Measurements from ENCODE around the gene OVOL2.
"Not testable (repeated sequence)": the region's sequence is repeated elsewhere in the genome, so short reads cannot be mapped to it uniquely, and the experiment has no call there.

OVOL2 gene

GRCh38 chr20:18057101-18057993 lies at the start of gene OVOL2:
Gene OVOL2 (minus strand): TSS chr20:18057916. CDS start chr20:18057634, 282 bp downstream.
- no peak for FAIRE-seq

- no peak for FAIRE-seq
Measured at GRCh38 chr20:18103497-18103896, 45.8 kb upstream of the OVOL2 start.

DNA sequence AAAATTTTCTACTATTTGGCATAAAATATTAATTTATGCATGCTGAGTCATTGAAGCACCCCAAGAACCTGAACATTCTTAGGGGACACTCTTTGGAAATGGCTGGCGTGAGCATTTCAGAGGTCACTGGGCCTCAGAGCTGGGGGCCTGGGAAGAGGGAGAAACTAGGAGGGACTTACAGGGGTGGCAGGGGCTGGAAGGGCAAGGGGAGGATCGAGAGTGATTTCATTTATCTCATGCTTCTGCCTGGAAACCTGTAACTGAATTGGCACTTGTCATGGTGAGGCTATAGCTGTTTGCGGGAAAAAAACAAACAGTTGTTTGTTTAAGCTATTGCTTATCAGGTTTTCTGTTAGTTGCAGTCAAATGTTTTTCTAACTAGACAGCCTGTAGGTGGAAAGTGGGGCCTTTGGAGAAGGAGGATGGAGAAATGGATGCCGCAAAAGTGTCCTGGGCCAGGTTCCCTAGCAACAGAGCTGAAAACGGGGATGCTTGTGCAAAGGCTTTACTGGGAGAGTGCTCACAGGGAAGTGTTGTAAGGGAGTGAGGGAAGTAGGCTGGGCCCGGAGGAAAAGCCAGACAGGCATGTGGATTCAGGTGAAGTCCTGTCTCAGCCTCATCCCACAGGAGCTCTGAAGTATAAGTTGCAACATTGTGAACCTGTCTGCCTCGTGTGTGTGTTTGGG lies 43.6 kb upstream of the OVOL2 start:
- FAIRE-seq = no peak

- FAIRE-seq = not testable (repeated sequence)
Measured at GRCh38 chr20:18100569-18100968, 42.9 kb upstream of the OVOL2 start.

GRCh38 chr20:18094191-18094590 lies 36.5 kb upstream of the OVOL2 start:
- no peak for FAIRE-seq

- no peak for FAIRE-seq
Measured at GRCh38 chr20:18093388-18093787, 35.7 kb upstream of the OVOL2 start.

- no peak for FAIRE-seq
Measured at GRCh38 chr20:18092890-18093289, 35.2 kb upstream of the OVOL2 start.

GRCh38 chr20:18091623-18092022 lies 33.9 kb upstream of the OVOL2 start:
- no peak for FAIRE-seq

DNA sequence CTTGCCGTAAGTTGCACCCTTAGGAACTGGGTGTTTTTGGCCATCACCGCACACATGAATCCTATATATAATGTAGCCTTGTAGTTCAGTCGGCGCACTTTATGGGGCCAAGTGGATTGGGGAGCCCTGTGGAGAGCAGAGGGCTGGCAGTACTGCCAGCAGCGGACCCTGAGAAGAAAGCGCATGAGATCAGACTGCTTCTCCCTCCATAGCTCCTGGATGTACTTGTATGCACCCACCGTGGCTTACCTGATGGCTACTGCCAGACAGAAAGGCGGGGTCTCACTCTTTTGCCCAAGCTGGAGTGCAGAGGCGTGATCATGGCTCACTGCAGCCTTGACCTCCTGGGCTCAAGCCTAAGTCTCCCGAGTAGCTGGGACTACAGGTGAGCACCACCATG lies 32.8 kb upstream of the OVOL2 start:
- no peak for FAIRE-seq

- FAIRE-seq = no peak
Measured at GRCh38 chr20:18090044-18090443, 32.3 kb upstream of the OVOL2 start.

GRCh38 chr20:18088841-18089240 lies 31.1 kb upstream of the OVOL2 start:
- FAIRE-seq = not testable (repeated sequence)

- not testable (repeated sequence) for FAIRE-seq
Measured at GRCh38 chr20:18088298-18088697, 30.6 kb upstream of the OVOL2 start.

DNA sequence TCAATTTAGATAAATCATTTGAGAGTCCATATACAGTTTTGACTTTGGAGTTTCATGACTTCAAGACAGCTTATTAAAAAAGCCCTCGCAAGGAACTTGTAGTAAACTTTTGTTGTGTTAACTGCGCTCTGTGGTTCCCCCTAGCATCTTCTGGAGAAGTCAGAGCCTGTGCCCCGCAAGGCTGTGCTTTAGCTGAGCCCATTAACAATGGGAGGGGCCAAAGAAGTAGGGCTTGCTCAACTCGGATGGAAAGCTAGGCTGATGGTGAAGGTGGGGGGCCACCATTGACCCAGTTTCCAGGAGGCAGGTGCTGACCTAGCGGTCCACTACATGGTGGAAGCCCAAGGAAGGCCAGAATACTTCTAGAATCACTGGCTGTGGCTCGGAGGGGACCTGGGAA lies 29.3 kb upstream of the OVOL2 start:
- FAIRE-seq = no peak

DNA sequence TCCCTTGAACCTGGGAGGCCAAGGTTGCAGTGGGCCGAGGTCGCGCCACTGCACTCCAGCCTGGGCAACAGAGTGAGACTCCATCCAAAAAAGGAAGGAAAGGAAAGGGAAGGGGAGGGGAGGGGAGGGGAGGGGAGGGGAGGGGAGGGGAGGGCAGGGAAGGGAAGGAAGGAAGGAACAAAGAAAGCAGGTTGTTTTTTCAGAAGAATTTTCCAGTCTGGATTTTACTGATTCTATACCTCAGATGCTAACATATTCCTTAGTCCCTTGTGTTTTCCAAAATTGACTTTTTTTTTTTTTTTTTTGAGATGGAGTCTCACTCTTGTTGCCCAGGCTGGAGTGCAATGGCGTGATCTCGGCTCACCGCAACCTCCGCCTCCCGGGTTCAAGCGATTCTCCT lies 23.1 kb upstream of the OVOL2 start:
- not testable (repeated sequence) for FAIRE-seq

GRCh38 chr20:18079756-18080353 lies 22.1 kb upstream of the OVOL2 start:
- no peak for FAIRE-seq

DNA sequence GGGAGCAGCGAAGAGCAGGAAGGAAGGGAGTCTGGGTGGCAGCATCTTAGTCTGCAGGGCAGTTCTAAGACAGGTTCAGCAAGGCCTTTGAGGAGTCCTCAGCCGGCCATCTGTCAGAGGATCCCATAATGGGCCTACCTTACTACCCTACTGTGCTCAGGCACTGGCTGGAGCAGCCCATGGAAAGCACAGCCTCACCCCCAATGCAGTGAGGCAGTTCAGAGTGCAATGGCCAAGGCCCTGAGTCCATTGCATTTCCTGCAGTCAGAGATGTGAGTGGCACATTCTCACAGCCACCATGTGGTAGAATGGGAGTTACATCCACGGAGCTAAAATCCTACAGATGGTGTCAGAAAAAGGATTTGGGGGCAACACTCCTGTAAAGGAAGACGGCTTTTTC lies 19.4 kb upstream of the OVOL2 start:
- no peak for FAIRE-seq

- FAIRE-seq = no peak
Measured at GRCh38 chr20:18072532-18072931, 14.8 kb upstream of the OVOL2 start.

DNA sequence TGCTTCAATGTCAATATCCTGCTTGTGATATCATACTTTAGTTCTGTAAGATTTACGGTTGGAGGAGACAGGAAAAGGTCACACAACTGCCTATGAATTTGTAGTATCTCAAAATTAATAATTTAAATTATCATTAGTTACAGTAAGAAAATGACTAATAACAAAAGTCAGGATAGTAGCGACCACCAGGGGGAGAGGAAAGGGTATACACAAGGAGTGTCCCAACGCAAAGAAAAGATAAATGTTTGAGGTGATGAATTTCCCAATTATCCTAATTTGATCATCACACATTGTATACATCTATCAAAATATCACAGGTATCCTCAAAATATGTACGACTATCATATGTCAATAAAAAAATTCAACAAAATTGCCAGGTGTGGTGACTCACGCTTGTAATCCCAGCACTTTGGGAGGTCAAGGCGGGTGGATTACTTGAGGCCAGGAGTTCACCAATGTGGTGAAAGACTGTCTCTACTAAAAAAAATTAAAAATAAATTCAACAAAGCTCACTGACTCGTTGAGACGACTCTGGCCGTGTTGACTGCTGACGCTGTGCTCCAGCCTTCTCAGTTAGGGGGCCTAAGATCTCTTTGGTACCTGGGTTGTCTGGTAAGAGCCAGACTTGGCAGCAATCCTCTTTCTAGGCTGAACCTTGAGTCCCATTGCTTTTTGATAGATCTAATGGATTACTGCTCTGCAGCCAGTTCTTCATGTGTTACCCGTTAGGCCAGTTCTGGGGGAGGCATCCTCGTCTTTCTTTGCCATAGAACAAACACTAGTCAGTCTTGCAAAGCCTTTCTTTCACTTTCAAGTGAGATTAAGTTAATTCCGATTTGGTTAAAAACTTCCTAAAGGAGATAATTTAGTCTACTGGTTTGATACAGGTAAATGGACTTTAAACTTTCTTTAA lies 9.0 kb upstream of the OVOL2 start:
- no peak for FAIRE-seq

DNA sequence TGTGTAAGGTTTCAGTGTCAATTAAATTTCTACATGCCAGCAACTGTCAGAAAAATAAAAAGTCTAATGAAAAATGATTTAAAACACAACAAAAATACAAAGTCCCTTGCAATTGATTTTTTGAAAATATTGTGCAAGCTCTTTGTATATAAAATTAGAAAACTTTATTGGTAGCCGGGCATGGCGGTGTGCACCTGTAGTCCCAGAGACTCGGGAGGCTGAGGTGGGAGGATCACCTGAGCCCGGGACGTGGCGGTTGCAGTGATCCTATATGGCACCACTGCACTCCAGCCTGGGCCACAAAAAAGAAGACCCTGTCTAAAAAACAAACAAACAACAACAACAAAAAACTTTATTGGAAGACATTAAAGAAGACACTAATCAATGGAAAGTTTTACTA lies 6.0 kb upstream of the OVOL2 start:
- no peak for FAIRE-seq

DNA sequence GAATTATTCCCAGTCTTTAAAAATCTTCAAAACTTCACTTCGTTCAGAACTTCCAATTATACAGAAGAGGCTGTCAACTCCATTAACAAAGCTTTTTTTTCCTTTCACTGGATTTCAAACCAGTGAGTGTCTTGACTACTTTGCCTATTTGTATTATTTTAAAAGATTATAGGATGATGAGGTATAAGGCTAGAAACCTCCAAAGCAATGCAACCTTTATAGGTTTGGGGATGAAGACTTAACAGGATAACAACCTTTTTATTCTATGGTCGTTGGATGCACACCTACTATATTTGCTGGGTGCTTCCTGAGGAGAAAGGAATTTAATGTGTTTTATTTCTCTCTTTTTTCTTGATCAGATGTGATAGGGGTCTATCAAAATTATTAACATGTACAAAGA lies 1.9 kb upstream of the OVOL2 start:
- no peak for FAIRE-seq

DNA sequence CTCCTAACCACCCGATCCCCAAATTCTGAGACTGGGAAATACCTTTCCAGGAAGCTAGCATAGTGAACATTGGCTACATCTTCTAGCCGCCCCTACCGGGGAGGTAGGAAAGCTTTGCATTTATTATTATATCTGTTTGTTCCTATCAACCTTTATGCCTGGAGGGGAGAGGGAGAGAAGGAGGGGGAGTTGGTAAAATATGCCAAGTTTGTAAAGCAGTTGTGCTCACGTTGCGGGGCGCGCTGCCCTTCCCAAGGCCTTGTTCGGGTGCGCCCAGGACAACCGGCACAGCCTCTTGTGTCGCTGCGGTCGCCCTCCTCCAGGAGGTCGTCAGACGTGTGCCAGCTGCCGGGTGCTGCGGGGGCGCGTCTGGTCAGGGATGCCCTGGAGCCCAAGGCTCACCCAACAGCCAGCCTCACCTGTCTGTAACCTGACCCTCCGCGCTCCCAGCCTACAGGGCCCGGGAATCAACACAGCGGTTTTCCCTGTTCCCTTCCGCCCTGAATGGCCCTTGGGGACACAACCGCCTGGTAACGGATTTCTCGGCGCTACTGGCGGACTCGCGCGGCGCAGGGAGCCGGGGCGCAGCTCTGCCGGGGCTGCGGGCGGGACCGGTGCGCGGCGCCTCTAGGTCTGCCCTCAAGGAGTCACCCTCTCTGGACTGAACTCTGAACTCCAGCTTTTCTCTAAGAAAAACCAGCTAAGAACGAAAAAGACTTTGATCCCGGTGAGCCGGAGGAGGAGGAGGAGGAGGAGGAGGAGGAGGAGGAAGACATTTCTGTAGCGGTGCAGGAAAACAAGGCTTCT lies 1.1 kb upstream of the OVOL2 start:
- no peak for FAIRE-seq

GRCh38 chr20:18057994-18058349 lies 256 bp upstream of the OVOL2 start:
- no peak for FAIRE-seq
